Measurements from ENCODE around the gene ALDH1A3.

The ALDH1A3 gene

DNA sequence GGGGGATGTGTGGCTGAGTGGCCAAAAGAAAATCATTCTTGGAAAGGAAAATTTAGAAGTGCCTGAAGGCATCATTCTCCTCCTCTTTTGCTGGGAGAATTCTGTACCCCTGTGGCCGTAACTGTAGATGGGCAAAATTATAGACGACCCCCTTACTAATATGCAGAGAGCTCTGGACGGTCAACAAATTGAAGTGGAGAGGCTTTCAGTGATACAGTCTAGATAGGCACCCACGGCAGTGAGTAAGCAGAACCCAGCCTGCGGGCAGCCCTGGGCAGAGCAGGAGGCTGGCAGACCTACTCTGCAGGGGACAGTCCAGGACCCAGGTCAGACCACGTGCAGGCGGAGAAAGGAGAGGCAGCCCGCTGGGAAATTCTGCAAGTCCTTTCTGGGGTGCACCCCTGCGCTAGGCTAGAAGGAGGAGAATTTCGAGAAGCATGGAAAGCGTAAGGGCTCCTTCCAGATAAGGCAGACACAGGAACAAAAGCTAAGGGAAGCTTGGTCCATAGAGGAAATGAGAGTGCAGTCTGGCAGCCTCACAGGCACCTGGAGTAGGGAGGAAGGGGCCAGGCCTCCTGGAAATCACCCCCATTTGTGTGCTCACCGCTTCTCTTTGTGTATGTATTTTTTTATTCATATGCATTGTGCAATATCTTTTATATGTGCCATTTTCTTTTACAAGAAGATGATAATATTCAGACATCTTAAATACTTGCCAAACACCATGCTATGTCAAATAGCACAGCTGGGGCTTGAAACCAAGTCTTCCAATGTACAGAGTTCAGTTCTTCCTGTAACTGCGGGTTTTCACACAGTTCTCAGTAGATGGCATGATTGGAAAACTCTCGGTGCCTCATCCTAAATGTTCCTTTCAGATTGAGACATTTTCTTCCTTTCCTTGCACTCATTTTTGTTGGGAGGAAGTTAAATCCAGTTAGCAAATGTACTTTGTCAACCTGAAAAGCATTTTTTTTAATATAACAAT lies 79.7 kb downstream of the ALDH1A3 start:
- no peak for DNase-seq (ENCODE audit: extremely low read depth, low read depth)
- TF ChIP-seq, protein P1, sequence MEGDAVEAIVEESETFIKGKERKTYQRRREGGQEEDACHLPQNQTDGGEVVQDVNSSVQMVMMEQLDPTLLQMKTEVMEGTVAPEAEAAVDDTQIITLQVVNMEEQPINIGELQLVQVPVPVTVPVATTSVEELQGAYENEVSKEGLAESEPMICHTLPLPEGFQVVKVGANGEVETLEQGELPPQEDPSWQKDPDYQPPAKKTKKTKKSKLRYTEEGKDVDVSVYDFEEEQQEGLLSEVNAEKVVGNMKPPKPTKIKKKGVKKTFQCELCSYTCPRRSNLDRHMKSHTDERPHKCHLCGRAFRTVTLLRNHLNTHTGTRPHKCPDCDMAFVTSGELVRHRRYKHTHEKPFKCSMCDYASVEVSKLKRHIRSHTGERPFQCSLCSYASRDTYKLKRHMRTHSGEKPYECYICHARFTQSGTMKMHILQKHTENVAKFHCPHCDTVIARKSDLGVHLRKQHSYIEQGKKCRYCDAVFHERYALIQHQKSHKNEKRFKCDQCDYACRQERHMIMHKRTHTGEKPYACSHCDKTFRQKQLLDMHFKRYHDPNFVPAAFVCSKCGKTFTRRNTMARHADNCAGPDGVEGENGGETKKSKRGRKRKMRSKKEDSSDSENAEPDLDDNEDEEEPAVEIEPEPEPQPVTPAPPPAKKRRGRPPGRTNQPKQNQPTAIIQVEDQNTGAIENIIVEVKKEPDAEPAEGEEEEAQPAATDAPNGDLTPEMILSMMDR (IDR thresholded peaks at IDR 0.05; ENCODE audit: low read depth, low read length) = no peak

Measured in AG09319 (cell line).